ENCODE data around the gene ZMYND8. TPM values are rescaled to one million over a fixed set of nuclear protein-coding genes. Genes with fewer than 3 reads are reported as not detected.
A peak's percentile ranks its signal among the peaks of the same experiment; 100 is the strongest.

ZMYND8 gene
- total RNA-seq, 3 donors from 2014 or later (not counting 1 experiment from before 2014, with no cell fraction given): 57.6 to 72.6 (median 69.8) TPM

GRCh38 chr20:47237715-47238114 lies 118.8 kb downstream of the ZMYND8 start:
- no peaks in the 10 kb centered on the region for H3K27me3 ChIP-seq (ENCODE audit: control insufficient read depth, insufficient read depth, low read length)
- H3K9me3 Mint-ChIP-seq: no peaks in the 10 kb centered on the region
- H3K36me3 Mint-ChIP-seq: peaks cover 12% of the 10 kb centered on the region
- intact Hi-C loops (cut with micrococcal nuclease): no loop called here
- no peak overlapping the region for H3K4me3 Mint-ChIP-seq
- H3K4me1 Mint-ChIP-seq: no peaks in the 10 kb centered on the region
- no peaks in the 10 kb centered on the region for H3K27me3 Mint-ChIP-seq (ENCODE audit: low read depth in 2 of 2)
- 100% methylated on average over 4 of the region's 4 CpGs for WGBS (ENCODE audit: insufficient coverage)
- no peak overlapping the region for H3K27ac ChIP-seq (ENCODE audit: low read length)
- H3K4me1 ChIP-seq (ENCODE audit: control insufficient read depth, insufficient read depth, low read length): no peaks in the 10 kb centered on the region
- peaks cover 65% of the 10 kb centered on the region for H3K36me3 ChIP-seq (ENCODE audit: control insufficient read depth, insufficient read depth, low read length)
- no peak for TF ChIP-seq CTCF (IDR thresholded peaks at IDR 0.05)
- no peaks in the 10 kb centered on the region for H3K9me3 ChIP-seq (ENCODE audit: control insufficient read depth, insufficient read depth, low read length)
- DNase-seq (no peak), ATAC-seq (no peak)
- H3K27ac Mint-ChIP-seq: peak overlapping the region in 1 of 2 donors; percentile 27
- H3K4me3 ChIP-seq (ENCODE audit: low read length): no peak overlapping the region

- H3K27me3 ChIP-seq (ENCODE audit: control insufficient read depth, insufficient read depth, low read length): no peaks in the 10 kb centered on the region
- Mint-ChIP-seq H3K4me1 (peaks cover 0 to 3% of the 10 kb centered on the region in 2 donors), H3K27ac (no peak overlapping the region), H3K36me3 (peaks cover 15% of the 10 kb centered on the region), H3K27me3 (ENCODE audit: low read depth in 2 of 2) (no peaks in the 10 kb centered on the region), H3K9me3 (no peaks in the 10 kb centered on the region), H3K4me3 (no peak overlapping the region)
- no peaks in the 10 kb centered on the region for H3K4me1 ChIP-seq (ENCODE audit: control insufficient read depth, insufficient read depth, low read length)
- DNase-seq: no peak
- ATAC-seq: no peak
- 100% methylated on average over 1 of the region's 1 CpG for WGBS (ENCODE audit: insufficient coverage)
- TF ChIP-seq CTCF (IDR thresholded peaks at IDR 0.05): no peak
- no peak overlapping the region for H3K4me3 ChIP-seq (ENCODE audit: low read length)
- H3K27ac ChIP-seq (ENCODE audit: low read length): no peak overlapping the region
- intact Hi-C loops (cut with micrococcal nuclease): no loop called here
- H3K36me3 ChIP-seq (ENCODE audit: control insufficient read depth, insufficient read depth, low read length): peaks cover 69% of the 10 kb centered on the region
- H3K9me3 ChIP-seq (ENCODE audit: control insufficient read depth, insufficient read depth, low read length): no peaks in the 10 kb centered on the region
Measured at GRCh38 chr20:47236639-47236900, 119.9 kb downstream of the ZMYND8 start.

- no peak for TF ChIP-seq CTCF (IDR thresholded peaks at IDR 0.05)
- intact Hi-C loops (cut with micrococcal nuclease): no loop called here
- no peaks in the 10 kb centered on the region for H3K27me3 Mint-ChIP-seq (ENCODE audit: low read depth in 2 of 2)
- ATAC-seq (no peak), DNase-seq (no peak)
- peak overlapping the region in 1 of 2 donors; percentile 8 for H3K27ac Mint-ChIP-seq
- Histone ChIP-seq H3K4me3 (ENCODE audit: low read length) (no peak overlapping the region), H3K4me1 (ENCODE audit: control insufficient read depth, insufficient read depth, low read length) (no peaks in the 10 kb centered on the region), H3K27me3 (ENCODE audit: control insufficient read depth, insufficient read depth, low read length) (no peaks in the 10 kb centered on the region), H3K27ac (ENCODE audit: low read length) (no peak overlapping the region), H3K9me3 (ENCODE audit: control insufficient read depth, insufficient read depth, low read length) (no peaks in the 10 kb centered on the region), H3K36me3 (ENCODE audit: control insufficient read depth, insufficient read depth, low read length) (peaks cover 68% of the 10 kb centered on the region)
- peaks cover 0 to 8% of the 10 kb centered on the region in 2 donors for H3K4me1 Mint-ChIP-seq
- peaks cover 18% of the 10 kb centered on the region for H3K36me3 Mint-ChIP-seq
- no peak overlapping the region for H3K4me3 Mint-ChIP-seq
- H3K9me3 Mint-ChIP-seq: no peaks in the 10 kb centered on the region
- 96% methylated on average over 14 of the region's 14 CpGs for WGBS (ENCODE audit: insufficient coverage)
Measured at GRCh38 chr20:47235853-47236638, 120.5 kb downstream of the ZMYND8 start.

- no peak overlapping the region for H3K4me3 ChIP-seq (ENCODE audit: low read length)
- H3K27ac ChIP-seq (ENCODE audit: low read length): no peak overlapping the region
- H3K9me3 ChIP-seq (ENCODE audit: control insufficient read depth, insufficient read depth, low read length): no peaks in the 10 kb centered on the region
- H3K4me3 Mint-ChIP-seq: no peak overlapping the region
- no peak overlapping the region for H3K27ac Mint-ChIP-seq
- DNase-seq (no peak), ATAC-seq (no peak)
- no peaks in the 10 kb centered on the region for H3K4me1 ChIP-seq (ENCODE audit: control insufficient read depth, insufficient read depth, low read length)
- peaks cover 18% of the 10 kb centered on the region for H3K36me3 Mint-ChIP-seq
- no peaks in the 10 kb centered on the region for H3K27me3 ChIP-seq (ENCODE audit: control insufficient read depth, insufficient read depth, low read length)
- peaks cover 0 to 15% of the 10 kb centered on the region in 2 donors for H3K4me1 Mint-ChIP-seq
- no peaks in the 10 kb centered on the region for H3K27me3 Mint-ChIP-seq (ENCODE audit: low read depth in 2 of 2)
- H3K9me3 Mint-ChIP-seq: no peaks in the 10 kb centered on the region
- 95% methylated on average over 6 of the region's 6 CpGs for WGBS (ENCODE audit: insufficient coverage)
- H3K36me3 ChIP-seq (ENCODE audit: control insufficient read depth, insufficient read depth, low read length): peaks cover 73% of the 10 kb centered on the region
- TF ChIP-seq CTCF (IDR thresholded peaks at IDR 0.05): no peak
- intact Hi-C loops (cut with micrococcal nuclease): no loop called here
Measured at GRCh38 chr20:47235111-47235510, 121.4 kb downstream of the ZMYND8 start.
